Brain microvascular endothelial cell (primary cell): ENCODE measurements around the gene CNTNAP2.
A peak's percentile ranks its signal among the peaks of the same experiment; 100 is the strongest.

Source experiments
- DNase-seq: peaks from one replicate; pipeline ENCODE4 v3.0.0-alpha.2; 2020
- H3K27ac ChIP-seq: fragments of 250-450 bp; sonication (Bioruptor Pico); 2 replicates; pipeline ENCODE4 v1.5.1; 2020; ENCODE audit warnings: mild to moderate bottlenecking, moderate library complexity
- H3K27me3 ChIP-seq: fragments of 250-450 bp; sonication (Bioruptor Pico); replicated peaks from 2 replicates; pipeline ENCODE4 v1.5.1; 2020; ENCODE audit warnings: mild to moderate bottlenecking
- H3K36me3 ChIP-seq: fragments of 250-450 bp; sonication (Bioruptor Pico); replicated peaks from 2 replicates; pipeline ENCODE4 v1.5.1; 2020; ENCODE audit warnings: mild to moderate bottlenecking
- H3K4me3 ChIP-seq: 2 replicates; pipeline ENCODE4 v1.5.1; 2011; ENCODE audit warnings: low read depth, mild to moderate bottlenecking, control low read depth, low read length, moderate library complexity
- in situ Hi-C: cut with HindIII; loops from 2 replicates; pipeline ENCODE4 v1.10.0; 2017; ENCODE audit warnings: low sequenced_read_pairs, low pct_ligation_motif_present
- TF ChIP-seq, protein P1 (sequence below): IDR thresholded peaks from 2 replicates; pipeline ENCODE4 v1.5.1; 2011; ENCODE audit warnings: low read depth, mild to moderate bottlenecking, moderate library complexity, low read length, control low read depth, inconsistent platforms; ENCODE audit errors: missing control alignments

The CNTNAP2 gene

DNA sequence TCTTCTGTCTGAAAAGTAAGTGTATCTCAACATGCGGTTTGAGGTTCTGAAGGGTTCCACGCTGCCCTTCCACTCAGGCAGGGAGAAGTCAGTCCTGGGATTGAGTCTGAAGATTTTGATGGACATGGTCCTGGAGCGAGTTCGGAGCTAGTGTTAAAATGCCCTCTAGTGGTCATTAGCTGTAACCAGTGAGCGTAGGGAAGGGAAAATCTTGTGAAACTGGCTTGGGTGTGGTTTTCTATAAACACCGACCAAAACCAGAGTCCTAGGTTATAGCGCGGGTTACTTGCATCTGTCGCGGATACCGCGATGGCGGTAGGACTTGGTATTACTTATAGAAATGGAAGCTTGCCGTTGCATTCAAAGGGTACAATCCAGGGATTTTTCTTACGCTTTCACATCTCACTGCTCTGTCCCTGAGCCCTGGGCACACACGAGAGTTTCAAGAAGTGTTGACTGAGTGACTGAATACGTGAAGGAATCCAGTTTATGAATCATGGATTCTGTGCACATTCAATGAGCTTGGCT, 2125.8 kb downstream of the CNTNAP2 start:
- in situ Hi-C loops = no loop called here
- H3K4me3 ChIP-seq = no peak overlapping the region
- H3K27me3 ChIP-seq = no peaks in the 10 kb centered on the region
- no peaks in the 10 kb centered on the region for H3K36me3 ChIP-seq
- peak; percentile 43 for DNase-seq
- H3K27ac ChIP-seq = no peak overlapping the region
- TF ChIP-seq, protein P1, sequence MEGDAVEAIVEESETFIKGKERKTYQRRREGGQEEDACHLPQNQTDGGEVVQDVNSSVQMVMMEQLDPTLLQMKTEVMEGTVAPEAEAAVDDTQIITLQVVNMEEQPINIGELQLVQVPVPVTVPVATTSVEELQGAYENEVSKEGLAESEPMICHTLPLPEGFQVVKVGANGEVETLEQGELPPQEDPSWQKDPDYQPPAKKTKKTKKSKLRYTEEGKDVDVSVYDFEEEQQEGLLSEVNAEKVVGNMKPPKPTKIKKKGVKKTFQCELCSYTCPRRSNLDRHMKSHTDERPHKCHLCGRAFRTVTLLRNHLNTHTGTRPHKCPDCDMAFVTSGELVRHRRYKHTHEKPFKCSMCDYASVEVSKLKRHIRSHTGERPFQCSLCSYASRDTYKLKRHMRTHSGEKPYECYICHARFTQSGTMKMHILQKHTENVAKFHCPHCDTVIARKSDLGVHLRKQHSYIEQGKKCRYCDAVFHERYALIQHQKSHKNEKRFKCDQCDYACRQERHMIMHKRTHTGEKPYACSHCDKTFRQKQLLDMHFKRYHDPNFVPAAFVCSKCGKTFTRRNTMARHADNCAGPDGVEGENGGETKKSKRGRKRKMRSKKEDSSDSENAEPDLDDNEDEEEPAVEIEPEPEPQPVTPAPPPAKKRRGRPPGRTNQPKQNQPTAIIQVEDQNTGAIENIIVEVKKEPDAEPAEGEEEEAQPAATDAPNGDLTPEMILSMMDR = peak; percentile 76

DNA sequence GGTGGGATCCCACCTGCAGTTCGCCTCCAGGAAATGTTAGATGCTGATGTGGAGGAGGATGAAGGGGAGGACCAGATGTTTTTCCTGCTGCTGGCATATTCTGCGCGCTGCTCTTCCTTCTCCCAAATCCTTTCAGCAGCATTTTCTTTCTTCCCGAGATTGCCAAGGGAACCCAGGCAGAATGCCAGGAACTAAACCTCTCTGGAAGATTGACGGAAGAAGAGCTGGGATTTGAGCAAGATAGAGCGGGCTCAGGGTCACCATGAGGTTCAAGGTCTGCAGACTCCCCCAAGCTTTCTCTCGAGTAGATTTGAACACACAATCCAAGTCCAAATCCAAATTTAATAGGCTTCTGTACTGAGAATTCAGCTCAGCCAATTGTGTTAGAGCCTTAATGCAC, 2128.8 kb downstream of the CNTNAP2 start:
- no peak overlapping the region for H3K27ac ChIP-seq
- no peak overlapping the region for H3K4me3 ChIP-seq
- DNase-seq = no peak
- H3K27me3 ChIP-seq = no peaks in the 10 kb centered on the region
- in situ Hi-C loops = no loop called here
- TF ChIP-seq, protein P1 = no peak
- H3K36me3 ChIP-seq = no peaks in the 10 kb centered on the region

DNA sequence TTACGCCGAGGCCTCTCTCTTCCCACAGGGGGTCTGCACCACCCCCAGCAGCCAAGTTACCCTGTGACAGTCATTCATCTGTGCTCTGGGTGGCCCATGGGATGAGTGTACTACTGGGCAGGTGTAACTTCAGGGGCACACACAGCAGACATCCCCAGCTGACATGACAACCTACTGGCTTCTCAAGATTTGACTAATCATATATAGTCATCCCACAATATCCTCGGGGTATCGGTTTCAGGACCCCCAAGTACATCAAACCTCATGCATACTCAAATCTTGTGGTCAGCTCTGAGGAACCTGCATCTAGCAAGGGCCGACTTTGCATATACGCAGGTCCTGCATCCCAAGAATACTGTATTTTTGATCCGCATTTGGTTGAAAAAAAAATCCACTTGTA, 2137.0 kb downstream of the CNTNAP2 start:
- H3K27ac ChIP-seq = no peak overlapping the region
- H3K27me3 ChIP-seq = no peaks in the 10 kb centered on the region
- TF ChIP-seq, protein P1 = no peak
- H3K36me3 ChIP-seq = no peaks in the 10 kb centered on the region
- no peak overlapping the region for H3K4me3 ChIP-seq
- no peak for DNase-seq
- in situ Hi-C loops = no loop called here

DNA sequence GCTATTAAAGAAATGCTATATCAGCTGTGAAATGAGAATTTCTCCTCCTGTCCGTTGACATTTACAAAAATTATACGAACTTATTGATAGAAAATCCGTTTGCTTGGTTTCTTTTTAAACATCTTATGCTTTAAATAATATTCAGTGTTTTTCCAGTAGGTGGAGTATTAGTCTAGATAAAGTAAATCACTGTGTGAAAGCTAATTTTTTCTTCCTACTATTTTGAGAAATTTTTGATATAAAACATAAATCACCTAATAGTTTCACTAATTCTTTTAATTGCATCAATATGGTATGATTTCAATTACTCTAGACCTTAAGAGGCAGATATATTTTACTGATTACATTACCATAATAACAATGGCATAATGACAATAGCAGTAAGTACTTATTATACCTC, 2138.7 kb downstream of the CNTNAP2 start:
- in situ Hi-C loops = no loop called here
- TF ChIP-seq, protein P1 = no peak
- no peak overlapping the region for H3K27ac ChIP-seq
- no peak for DNase-seq
- H3K27me3 ChIP-seq = no peaks in the 10 kb centered on the region
- H3K36me3 ChIP-seq = no peaks in the 10 kb centered on the region
- no peak overlapping the region for H3K4me3 ChIP-seq

DNA sequence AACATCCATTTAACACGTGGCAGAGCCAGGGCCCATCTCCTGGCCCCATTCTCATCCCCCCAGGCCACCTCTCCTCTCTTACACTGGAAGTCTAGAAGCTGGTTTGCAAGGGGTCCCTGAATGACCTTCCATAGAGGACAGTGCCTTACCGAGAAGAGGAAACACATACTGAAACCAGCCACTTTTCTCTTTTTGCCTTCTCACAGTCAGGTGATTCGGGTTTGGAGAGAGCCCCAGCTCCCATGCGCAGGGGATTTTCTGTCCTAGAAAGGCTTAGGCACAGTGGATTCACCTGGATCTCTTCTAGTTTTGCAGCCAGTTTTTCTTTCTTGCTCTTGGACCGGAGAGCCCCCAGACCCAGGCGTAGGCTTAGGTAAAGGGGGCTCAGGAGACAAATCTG, 2139.8 kb downstream of the CNTNAP2 start:
- TF ChIP-seq, protein P1 = no peak
- no peak for DNase-seq
- no peak overlapping the region for H3K27ac ChIP-seq
- no peaks in the 10 kb centered on the region for H3K27me3 ChIP-seq
- H3K36me3 ChIP-seq = no peaks in the 10 kb centered on the region
- no peak overlapping the region for H3K4me3 ChIP-seq
- in situ Hi-C loops = no loop called here

DNA sequence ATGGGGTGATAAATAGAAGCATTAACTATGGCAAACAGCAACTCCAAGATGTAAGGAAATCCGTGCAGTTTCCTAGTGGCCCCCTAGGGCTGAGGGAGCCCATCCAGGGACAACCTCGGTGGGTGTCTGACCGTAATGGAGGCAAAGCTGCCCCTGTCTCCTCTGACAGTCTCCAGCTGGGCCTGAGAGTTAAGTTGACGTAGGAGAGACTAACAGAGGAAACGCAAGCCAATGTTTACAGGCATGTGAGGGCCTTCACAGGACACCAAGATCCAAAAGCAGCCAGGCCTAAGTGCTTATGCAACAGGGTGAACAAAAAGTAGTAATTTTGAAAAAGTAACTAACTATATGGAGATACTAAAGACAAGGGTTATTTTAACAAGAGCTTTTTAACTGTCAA, 2144.0 kb downstream of the CNTNAP2 start:
- no peaks in the 10 kb centered on the region for H3K27me3 ChIP-seq
- H3K27ac ChIP-seq = no peak overlapping the region
- no peak overlapping the region for H3K4me3 ChIP-seq
- TF ChIP-seq, protein P1 = no peak
- in situ Hi-C loops = no loop called here
- no peaks in the 10 kb centered on the region for H3K36me3 ChIP-seq
- no peak for DNase-seq
